PC-3 (cell line): Measurements from ENCODE around the gene ADAMTSL1. TPM values are rescaled to one million over a fixed set of nuclear protein-coding genes. Genes with fewer than 3 reads are reported as not detected.

Experiments
- ATAC-seq: fragments of 200-7000 bp; cut with Tn5 transposase; 2 replicates; pipeline ENCODE4 v1.9.1; 2020; ENCODE audit warnings: mild to moderate bottlenecking, moderate library complexity
- BruUV-seq: library from RNA; stranded (reverse); fragments of 400-500 nt; replicated peaks from 2 replicates; lab custom pipeline; 2021; lab: Mats Ljungman, UMichigan
- CTCF ChIA-PET: fragments of 300-600 bp; sonication (Branson Sonifier 250); formaldehyde crosslinking; loops from one replicate; lab custom pipeline; 2022; ENCODE audit warnings: antibody characterized with exemption; lab: Charles Lee
- POLR2A ChIA-PET: fragments of 300-600 bp; sonication (Branson Sonifier 250); formaldehyde crosslinking; loops from one replicate; lab custom pipeline; 2022; ENCODE audit warnings: antibody characterized with exemption; ENCODE audit not compliant: unreplicated experiment; lab: Charles Lee
- DNase-seq: peaks from one replicate; pipeline ENCODE4 v3.0.0-alpha.2; 2015
- H2AFZ ChIP-seq: fragments of 300-600 bp; sonication (generic); 2 replicates; pipeline ENCODE4 v1.6.0; 2016; ENCODE audit warnings: antibody characterized with exemption, low read length
- H3F3A ChIP-seq: fragments of 300-600 bp; sonication (generic); one replicate; pipeline ENCODE4 v1.6.0; 2017; ENCODE audit warnings: antibody characterized with exemption, low read length, control low read depth, mild to moderate bottlenecking; ENCODE audit not compliant: unreplicated experiment
- H3K27ac ChIP-seq: fragments of 300-600 bp; sonication (generic); 2 replicates; pipeline ENCODE4 v1.5.1; 2016; ENCODE audit warnings: mild to moderate bottlenecking, low read length
- H3K27me3 ChIP-seq: fragments of 300-600 bp; sonication (generic); 2 replicates; pipeline ENCODE4 v1.6.1; 2016; ENCODE audit warnings: low read length, mixed read lengths
- H3K36me3 ChIP-seq: fragments of 300-600 bp; sonication (generic); 2 replicates; pipeline ENCODE4 v1.6.1; 2016; ENCODE audit warnings: low read depth, mixed run types, low read length, mixed read lengths
- H3K4me1 ChIP-seq: fragments of 300-600 bp; sonication (generic); 2 replicates; pipeline ENCODE4 v1.5.1; 2016; ENCODE audit warnings: low read length; ENCODE audit not compliant: insufficient read depth
- H3K4me2 ChIP-seq: fragments of 300-600 bp; sonication (generic); 2 replicates; pipeline ENCODE4 v1.6.0; 2016; ENCODE audit warnings: low read length
- H3K4me3 ChIP-seq: fragments of 300-600 bp; sonication (generic); 2 replicates; pipeline ENCODE4 v1.5.1; 2016; ENCODE audit warnings: mild to moderate bottlenecking, low read length, mixed read lengths
- H3K79me2 ChIP-seq: fragments of 300-600 bp; sonication (generic); 2 replicates; pipeline ENCODE4 v1.6.1; 2017; ENCODE audit warnings: low read length, mixed read lengths
- H3K9ac ChIP-seq: fragments of 300-600 bp; sonication (generic); 2 replicates; pipeline ENCODE4 v1.6.0; 2016; ENCODE audit warnings: mild to moderate bottlenecking, low read length
- H3K9me2 ChIP-seq: fragments of 300-600 bp; sonication (generic); replicated peaks from 2 replicates; pipeline ENCODE4 v1.6.1; 2016; ENCODE audit warnings: mixed run types, low read length, mixed read lengths
- H3K9me3 ChIP-seq: fragments of 300-600 bp; sonication (generic); 2 replicates; pipeline ENCODE4 v1.6.1; 2016; ENCODE audit warnings: low read length, mixed read lengths
- H4K20me1 ChIP-seq: fragments of 300-600 bp; sonication (generic); 2 replicates; pipeline ENCODE4 v1.6.1; 2016; ENCODE audit warnings: low read length, mixed read lengths
- CTCF ChIP-seq: fragments of 300-600 bp; sonication (generic); conservative IDR thresholded peaks from 2 replicates; pipeline ENCODE4 v1.5.1; 2017; ENCODE audit warnings: antibody characterized with exemption, low read depth, mild to moderate bottlenecking, low read length
- EZH2 ChIP-seq: fragments of 300-600 bp; sonication (generic); IDR thresholded peaks from one replicate; pipeline ENCODE4 v1.6.1; 2017; ENCODE audit warnings: antibody characterized with exemption, mild to moderate bottlenecking, low read length; ENCODE audit not compliant: unreplicated experiment
- EZH2phosphoT487 ChIP-seq: fragments of 300-600 bp; sonication (generic); IDR thresholded peaks from 2 replicates; pipeline ENCODE4 v1.6.1; 2018; ENCODE audit warnings: mild to moderate bottlenecking, antibody characterized with exemption, low read length, borderline replicate concordance
- intact Hi-C: fragments of 100-400 bp; cut with micrococcal nuclease; formaldehyde crosslinking; loops from 2 replicates; pipeline ENCODE4 v1.9.0; 2023
- total RNA-seq: library from RNA; depleted of rRNA; stranded (reverse); fragments of >200 nt; gene quantifications from 2 replicates; pipeline ENCODE4 v1.2.3, GENCODE V29; 2014

Gene ADAMTSL1
- total RNA-seq, 1 experiment from 2014 or later, result 0.26 TPM

GRCh38 chr9:18688581-18689565 is 214.9 kb downstream of the ADAMTSL1 start:
- no peaks in the 10 kb centered on the region for H3K9me3 ChIP-seq
- no peaks in the 10 kb centered on the region for H3K4me1 ChIP-seq
- POLR2A ChIA-PET, result no interaction called here
- no peaks in the 10 kb centered on the region for H3F3A ChIP-seq
- no peaks in the 10 kb centered on the region for H3K9me2 ChIP-seq
- H2AFZ ChIP-seq, result no peak overlapping the region
- H3K79me2 ChIP-seq, result no peaks in the 10 kb centered on the region
- intact Hi-C loops, result no loop called here
- no TSS peak for BruUV-seq
- H3K27me3 ChIP-seq, result no peaks in the 10 kb centered on the region
- TF ChIP-seq CTCF, result no peak
- TF ChIP-seq EZH2, result no peak
- no peak for TF ChIP-seq EZH2phosphoT487
- H3K36me3 ChIP-seq, result no peaks in the 10 kb centered on the region
- H3K4me2 ChIP-seq, result no peak overlapping the region
- no peak for ATAC-seq
- no peak overlapping the region for H3K4me3 ChIP-seq
- no peak overlapping the region for H3K27ac ChIP-seq
- no peak overlapping the region for H3K9ac ChIP-seq
- CTCF ChIA-PET, result no interaction called here
- DNase-seq, result no peak
- no peaks in the 10 kb centered on the region for H4K20me1 ChIP-seq

- H3K27ac ChIP-seq, result no peak overlapping the region
- intact Hi-C loops, result no loop called here
- CTCF ChIA-PET, result no interaction called here
These were observed 216.0 kb downstream of the ADAMTSL1 start for GRCh38 chr9:18689921-18690320.

More at GRCh38 chr9:18689921-18690320, 216.0 kb downstream of the ADAMTSL1 start:
- Histone ChIP-seq H3K9ac (no peak overlapping the region), H4K20me1 (no peaks in the 10 kb centered on the region), H3K4me2 (no peak overlapping the region), H3K4me3 (no peak overlapping the region), H3K4me1 (no peaks in the 10 kb centered on the region), H3K79me2 (no peaks in the 10 kb centered on the region), H3K9me2 (no peaks in the 10 kb centered on the region), H3F3A (no peaks in the 10 kb centered on the region), H3K27me3 (no peaks in the 10 kb centered on the region), H3K36me3 (no peaks in the 10 kb centered on the region), H2AFZ (no peak overlapping the region), H3K9me3 (no peaks in the 10 kb centered on the region)
- DNase-seq (no peak), ATAC-seq (no peak)
- no peak for TF ChIP-seq EZH2
- no peak for TF ChIP-seq CTCF
- no peak for TF ChIP-seq EZH2phosphoT487
- POLR2A ChIA-PET, result no interaction called here
- no TSS peak for BruUV-seq
